SKM-1 (cell line): ENCODE measurements around the gene COPZ2.
"Not testable (repeated sequence)": the region's sequence is repeated elsewhere in the genome, so short reads cannot be mapped to it uniquely, and the experiment has no call there.

ENCODE experiments used
- DNase-seq: peaks from one replicate; lab custom pipeline; 2025; ENCODE audit not compliant: unreplicated experiment; lab: John Stamatoyannopoulos, UW

COPZ2 gene

DNA sequence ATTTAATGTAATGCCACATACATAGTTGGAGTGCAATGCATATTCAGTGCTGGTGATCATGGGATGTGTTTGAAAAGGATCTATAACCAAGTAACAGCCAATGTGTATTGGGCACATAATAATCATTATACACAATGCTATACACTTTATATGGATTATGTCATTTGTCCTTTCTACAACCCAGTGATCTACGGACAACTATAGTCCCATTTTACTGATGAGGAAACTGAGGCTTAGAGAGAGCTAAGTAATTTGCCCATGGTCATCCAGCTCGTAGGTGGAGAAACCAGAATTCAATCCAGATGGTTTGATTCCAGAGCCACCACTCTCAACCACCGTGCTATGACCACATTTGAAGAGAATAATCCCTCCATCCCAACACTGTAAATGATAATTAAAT, 27.4 kb downstream of the COPZ2 start:
- DNase-seq, result no peak

DNA sequence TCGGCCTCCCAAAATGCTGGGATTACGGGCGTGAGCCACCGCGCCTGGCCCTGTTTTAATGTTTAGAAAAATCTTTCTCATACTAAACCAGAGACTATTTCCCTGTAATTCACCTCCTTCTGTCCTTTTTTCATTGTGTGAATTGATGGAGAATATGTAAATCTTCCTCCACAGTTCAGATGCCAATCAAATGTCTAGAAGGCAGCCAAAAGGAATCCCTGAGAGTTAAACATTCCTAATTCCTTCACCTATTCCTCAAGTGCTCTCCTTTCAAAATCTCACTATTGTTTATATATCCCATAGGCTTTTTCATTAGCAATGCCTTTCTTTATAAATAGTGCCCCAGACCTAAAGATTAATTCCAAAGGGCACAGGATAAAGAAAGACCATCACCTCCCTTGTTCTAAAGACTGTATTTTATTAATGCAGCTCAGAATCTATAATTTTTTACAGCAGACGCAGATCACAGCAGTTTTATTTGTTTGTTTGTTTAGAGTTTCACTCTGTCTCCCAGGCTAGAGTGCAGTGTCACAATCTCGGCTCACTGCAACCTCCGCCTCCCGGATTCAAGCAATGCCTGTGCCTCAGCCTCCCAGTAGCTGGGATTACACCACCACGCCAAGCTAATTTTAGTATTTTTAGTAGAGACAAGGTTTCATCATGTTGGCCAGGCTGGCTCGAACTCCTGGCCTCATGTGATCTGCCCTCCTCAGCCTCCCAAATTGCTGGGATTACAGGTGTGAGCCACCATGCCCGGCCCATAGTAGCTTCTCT, 30.5 kb downstream of the COPZ2 start:
- DNase-seq, result no peak

DNA sequence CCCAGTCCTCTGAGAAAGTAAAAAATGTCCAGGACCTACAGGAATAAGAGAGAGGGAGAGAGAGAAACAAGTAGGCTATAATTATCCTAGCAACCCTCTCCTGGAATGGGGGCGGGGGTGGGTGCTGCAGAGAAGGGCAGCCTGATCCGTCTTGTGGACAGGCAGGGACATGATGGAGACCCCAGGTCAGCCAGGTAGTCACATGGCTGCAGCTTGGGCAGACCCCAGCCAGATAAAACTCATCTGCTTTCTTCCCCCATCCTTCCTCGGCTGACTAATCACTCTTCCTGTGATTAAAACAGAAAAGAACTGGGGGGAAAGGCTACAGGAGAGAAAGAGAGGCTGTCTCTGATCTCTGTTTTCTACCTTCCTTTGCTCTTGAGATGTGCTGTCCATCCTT, 32.6 kb downstream of the COPZ2 start:
- DNase-seq, result no peak

DNA sequence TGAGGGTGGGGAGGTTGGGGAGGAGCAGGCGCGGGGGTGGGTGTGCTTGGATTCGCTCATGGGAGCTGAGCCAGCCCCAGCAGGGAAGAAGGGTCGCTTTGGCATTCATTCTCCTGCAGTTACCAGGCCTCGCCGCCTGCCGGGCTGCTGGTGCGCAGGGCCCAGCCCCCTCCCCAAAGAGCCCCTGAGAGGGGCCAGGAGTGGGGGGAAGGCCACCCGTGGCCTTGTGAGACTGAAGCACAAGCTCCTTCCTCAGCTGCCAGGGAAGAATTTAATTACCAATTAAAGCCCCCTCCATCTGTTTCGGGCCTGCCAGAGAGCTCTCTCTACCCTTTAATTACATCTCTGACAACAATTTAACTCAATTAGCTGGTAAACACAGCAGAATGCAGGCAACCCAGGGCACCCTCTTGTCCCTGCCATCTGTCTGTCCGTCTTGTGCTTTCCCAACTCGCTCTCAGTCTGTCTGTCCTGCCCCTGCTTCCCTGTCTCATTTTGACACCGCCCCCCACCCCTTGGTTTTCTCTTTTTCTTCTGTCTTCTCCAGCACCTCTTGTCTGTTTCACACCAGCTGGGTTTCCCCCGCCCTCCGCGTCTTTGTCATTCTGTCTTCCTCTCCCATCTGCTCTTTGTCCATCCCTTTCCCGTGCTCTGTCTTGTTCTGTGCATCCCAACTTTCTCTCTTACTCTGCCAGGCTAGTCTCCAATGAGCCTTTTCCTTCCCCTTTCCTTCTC, 34.0 kb downstream of the COPZ2 start:
- no peak for DNase-seq

DNA sequence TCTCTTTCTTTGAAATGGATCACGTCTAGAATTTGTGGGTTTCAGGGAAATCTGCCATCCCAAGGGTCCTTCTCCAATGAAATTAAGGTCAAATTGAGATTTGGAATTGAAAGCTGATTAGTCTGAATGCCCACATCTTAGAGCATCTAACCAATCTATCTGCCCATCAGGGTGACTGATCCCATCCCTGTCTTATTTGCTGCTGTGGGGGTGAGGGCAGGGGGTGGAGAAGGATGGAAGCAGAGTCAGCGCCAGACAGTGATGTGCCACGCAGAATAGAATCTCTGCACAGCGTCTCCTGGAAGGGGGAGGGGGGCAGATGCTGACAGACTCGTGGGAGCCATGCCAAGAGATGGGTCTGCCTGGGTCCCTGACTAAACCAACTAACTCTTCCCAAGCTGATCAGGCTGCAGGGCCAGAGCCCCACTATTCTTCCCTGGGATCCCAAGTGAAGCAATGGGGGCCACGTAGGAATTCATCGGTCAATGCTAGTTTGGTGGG, 34.6 kb downstream of the COPZ2 start:
- DNase-seq, result no peak

DNA sequence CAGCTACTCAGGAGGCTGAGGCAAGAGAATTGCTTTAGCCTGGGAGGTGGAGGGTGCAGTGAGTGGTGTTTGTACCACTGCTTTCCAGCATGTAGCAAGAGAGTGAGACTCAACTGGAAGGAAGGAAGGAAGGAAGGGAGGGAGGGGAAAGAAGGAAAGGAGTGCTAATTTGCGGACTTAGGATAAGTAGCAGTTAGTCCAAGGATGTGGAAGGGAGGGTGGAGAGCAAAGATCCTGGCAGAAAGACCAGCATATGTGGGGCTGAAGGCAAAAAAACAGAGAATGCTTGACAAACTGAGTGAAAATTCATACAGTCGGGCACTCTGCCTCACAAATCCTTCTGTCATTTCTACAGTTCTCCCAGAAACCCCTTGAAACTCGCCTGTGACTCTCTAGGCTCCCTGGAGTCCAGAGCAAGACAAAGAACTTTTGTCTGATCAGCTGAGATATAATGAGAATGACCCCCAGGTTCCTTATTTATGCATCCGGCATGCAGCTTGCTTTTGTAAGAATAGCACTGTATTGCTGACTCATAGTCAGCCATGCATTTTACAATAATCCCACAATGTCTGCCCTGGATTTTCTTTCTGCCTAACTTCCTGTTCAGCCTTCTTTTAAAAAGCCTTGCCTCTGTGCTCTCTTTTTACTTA, 35.2 kb downstream of the COPZ2 start:
- peak; percentile 80 for DNase-seq

DNA sequence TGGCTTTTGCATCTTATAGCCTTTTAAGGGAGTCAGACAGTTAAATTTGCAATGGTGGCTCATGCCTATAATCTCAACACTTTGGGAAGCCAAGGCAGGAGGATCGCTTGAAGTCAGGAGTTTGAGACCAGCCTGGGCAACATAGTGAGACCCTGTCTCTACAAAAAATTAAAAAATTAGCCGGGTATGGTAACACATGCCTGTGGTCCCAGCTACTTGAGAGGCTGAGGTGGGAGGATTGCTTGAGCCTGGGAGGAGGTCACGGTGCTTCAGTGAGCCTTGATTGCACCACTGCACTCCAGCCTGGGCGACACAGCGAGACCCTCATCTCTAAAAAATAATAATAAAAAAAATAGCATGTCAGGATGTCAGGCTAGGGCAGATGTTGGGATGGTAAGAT, 35.9 kb downstream of the COPZ2 start:
- DNase-seq, result not testable (repeated sequence)

DNA sequence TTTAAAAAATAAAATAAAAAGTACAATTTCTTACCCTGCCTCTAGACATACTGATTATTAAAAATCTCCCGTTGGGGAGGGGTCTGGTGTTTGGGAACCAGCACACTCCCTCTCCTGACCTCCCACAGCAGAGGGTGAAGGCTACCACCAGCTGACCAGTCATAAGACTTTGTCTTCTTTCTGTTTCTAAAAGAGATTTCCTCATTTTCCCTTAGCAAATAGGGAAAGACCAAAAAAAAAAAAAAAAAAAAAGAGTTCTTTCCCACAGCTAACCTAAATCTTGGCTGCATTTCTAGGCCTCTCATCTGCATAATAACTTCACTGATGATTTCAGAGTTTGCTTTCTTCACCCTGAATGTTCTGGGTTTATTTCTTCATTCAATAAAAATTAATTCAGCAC, 36.4 kb downstream of the COPZ2 start:
- no peak for DNase-seq

DNA sequence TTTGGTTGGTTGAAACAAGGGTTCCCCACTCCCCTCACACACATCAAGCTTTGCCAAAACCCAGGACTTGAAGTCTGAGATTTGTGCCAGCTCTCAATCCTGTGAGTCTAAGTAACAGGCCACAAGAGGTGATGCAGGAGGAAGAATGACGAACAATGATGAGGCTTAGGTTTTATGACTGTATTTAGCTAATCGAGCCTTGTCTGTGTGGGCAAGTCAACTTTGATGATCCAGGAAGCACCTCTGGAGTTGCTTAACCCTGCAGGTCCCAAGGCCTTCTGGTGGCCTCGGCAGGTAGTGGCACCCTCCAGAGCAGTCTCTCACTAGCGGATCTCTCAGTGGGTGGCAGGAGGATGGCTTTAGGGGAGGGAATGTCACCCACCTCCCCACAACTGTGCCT, 38.0 kb downstream of the COPZ2 start:
- DNase-seq, result no peak

DNA sequence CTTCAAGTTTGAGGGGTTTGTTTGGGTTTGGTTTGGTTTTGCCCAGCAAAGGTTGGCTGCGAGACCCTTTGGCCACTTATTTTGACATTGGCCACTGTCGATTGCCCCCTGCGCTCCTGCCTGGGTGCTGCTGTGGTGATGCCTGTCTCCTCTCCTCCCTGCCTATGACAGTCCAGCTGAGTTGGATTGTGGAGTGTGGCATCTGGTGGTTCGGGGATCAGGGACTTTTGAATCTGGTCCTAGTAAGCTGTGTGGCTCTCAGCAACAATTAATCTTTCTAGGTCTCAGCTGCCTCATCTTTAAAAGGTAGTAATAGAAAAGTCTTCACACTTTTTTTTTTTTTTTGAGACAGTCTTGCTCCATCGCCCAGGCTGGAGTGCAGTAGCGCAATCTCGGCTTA, 39.6 kb downstream of the COPZ2 start:
- no peak for DNase-seq

DNA sequence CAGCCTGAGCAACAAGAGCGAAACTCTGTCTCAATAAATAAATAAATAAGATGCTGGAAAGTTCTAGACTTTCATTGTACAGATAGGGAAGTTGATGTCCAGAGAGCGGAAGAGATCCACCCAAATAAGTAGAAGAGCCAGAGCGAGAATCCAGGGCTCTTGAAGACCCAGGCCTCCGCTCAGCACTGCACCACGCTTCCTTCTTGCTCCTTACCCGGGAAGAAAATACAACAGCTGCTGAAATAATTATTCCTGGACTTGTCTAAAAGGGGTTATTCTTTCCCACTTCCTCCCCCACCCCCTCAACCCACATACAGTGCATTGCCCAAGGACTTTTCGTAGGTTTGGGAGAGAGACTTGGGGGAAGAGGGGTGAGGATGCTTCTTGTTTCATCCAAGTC, 40.0 kb downstream of the COPZ2 start:
- no peak for DNase-seq

DNA sequence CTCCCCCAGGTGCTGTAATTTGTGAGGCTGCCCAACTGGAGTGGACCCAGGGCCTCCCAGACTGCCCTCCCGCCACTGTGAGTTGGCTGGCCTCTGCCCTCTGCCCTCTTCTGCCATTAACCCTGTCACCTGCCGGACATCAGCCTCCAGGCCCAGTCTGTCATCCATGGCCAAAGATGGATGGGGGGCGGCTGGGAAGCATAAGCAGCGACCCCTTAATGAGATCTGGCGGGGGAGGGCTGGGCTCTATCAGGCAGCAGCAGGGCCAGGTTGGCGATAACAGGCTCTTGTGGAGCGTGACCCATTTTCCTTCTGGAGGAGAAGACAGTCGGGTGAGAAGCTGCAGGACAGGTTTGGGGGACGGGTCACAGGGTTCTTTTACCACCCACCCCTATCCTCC, 41.4 kb downstream of the COPZ2 start:
- no peak for DNase-seq

DNA sequence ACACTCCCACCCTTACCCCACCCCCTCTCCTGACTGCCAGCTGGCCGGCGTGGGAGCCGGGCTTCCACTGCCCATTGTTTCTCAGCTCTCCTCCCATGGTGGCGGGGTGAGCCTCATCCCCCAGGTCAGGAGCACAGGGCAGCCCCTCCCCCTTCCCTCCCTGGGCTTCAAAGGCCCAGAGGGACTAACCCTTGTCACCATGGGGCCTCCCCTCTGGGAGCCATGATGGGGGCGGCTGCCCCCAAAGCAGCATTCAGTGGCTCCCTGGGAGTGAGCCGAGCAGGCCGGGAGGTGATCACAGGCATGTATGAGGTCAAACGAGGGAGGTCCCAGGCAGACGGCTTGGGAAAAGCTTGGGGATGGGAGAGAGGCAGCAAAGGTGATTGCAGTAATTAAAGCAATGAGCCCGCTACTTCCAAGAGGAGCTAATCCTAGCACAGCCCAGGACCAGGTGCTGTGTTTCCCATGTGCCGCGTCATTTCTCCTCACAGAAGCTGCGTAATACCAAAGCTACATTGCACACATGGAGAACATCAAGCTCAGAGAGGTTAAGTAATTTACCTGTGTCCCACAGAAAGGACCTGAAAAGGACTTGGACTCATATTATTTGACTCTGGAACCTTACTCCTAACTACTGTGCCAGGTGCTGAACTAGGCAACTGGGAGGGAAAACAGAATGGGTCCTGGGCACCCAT, 42.2 kb downstream of the COPZ2 start:
- DNase-seq, result no peak

DNA sequence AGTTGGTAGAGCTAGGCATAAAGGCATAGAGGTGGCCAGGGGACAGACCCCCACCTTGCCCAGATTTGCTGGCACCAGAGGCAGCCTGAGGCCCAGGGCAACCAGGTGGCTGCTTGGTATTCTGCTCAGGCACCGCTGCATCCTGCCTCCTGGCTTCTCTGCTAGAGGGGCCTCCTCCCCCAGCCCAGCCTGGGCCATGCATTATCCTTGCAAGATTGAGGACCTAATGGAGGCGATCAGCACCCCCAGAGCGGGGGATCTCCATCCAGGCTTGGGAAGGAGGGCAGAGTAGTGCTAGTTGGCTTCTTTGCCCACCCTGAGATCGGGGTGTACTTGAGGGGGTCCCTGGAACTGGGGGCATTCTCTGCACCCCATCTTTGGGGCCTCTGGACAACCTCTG, 42.9 kb downstream of the COPZ2 start:
- DNase-seq, result no peak

DNA sequence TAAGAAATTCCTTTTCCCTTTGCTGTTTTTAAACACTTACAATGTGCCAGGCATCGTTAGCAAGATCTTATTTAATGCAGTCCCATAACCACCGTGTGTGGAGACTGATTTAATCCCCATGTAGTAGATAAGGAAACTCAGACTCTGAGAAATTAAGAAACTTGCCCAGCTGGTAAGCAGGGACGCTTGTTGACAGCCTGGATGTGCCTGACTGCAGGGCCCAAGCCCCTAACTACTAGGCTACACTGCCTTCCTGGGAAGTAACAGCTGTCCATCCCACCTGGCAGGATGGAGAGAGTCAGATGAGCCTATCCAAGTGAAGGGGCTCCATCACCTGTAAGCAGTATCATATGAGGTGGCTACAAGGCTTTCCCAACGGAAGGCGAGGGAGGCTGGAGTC, 43.6 kb downstream of the COPZ2 start:
- DNase-seq, result no peak

DNA sequence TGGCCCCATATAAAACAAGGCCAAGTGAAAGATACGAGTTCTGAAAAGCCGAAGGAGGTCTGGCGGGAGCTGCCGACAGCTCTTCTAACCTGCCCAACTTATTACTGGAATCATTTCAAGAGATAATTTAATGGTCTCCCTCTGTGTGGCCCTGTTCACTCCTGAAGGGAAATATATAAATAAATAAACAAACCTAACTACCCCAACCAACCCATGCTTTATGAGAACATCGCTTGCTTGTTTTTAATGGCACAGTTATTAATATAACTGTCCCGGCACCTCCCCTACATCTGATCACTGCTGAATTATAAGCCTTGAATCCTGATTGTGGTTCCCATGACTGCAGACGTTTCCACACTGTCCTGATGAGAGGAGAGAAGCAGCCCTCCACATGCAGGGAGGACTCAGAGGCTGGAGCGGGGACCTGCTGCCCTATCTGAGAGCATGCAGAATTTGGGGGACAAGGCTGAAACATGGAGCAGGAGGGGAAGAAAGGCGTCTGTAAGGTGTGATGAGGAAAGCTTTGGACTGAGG, 44.5 kb downstream of the COPZ2 start:
- DNase-seq, result no peak

DNA sequence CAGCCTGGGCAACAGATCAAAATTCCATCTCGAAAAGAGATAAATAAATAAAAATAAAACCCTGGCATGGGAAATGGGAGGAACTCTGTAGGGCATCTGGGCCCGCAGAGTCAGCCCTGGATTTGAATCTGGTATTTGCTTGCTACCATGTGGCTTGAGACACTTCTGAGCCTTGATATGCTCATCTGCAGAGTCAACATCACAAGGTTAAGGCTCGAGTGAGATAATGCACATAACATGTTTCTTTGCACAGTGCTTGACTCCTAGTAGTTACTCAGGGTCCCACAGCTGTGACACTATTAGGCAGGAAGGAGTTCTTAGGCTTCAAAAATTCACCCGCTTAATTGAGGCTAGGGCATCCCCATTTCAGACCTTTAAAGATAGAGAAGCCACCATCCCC, 45.4 kb downstream of the COPZ2 start:
- DNase-seq, result no peak

DNA sequence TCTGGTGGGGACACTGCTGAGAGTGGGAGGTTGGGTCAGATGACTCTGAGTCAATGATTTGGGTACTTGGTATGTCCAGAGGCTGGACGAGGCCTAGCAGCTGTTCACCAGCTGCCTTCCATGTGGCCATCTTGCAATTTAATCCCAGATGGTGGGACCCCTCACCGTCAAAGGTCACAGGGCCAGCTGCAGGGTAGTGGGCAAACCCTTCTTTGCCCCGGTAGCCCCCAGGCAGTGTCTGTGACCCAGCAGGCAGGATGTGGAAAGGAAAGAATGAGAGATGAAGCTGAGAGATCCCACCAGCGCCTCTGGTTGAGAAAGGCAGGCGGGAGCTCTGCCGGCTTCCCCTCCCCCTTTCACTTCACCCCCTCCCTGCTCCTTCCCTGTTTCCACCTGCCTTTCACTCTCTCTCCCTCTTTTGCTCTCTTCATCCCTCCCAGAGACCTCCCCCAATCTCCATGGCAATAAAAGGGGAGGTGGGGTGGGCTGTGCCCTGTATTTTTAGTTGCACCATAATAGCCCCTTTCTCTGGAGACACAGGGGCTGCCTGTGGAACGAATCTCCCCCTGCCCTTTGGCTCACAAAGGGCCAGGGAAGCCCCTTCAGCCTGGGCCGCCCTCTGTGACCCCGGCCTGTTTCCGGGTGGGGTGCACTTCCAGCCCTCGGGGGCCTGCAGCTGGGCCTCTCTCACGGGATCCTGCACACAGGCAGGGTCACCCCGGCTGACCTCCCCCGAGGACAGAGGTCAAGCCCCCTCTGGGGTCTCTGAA, 46.5 kb downstream of the COPZ2 start:
- no peak for DNase-seq

DNA sequence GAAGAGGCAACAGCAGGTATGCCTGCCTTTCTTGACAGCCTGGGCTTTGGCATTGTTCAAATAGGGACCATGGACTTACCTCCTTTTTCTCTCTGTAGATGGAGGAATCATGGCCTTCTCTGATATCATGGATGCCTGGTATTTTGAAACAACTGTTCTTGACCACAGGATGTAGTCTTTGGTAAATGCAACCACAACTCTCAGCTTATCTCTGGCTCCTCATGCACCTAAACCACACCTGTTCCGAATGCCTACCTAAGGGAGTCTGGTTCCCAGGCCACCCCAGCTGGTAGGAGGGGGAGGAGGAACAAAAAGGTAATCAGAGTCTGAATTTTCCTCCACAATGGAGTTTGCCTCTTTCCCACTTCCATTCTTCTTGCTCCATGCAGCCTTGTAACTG, 47.9 kb downstream of the COPZ2 start:
- DNase-seq, result no peak

DNA sequence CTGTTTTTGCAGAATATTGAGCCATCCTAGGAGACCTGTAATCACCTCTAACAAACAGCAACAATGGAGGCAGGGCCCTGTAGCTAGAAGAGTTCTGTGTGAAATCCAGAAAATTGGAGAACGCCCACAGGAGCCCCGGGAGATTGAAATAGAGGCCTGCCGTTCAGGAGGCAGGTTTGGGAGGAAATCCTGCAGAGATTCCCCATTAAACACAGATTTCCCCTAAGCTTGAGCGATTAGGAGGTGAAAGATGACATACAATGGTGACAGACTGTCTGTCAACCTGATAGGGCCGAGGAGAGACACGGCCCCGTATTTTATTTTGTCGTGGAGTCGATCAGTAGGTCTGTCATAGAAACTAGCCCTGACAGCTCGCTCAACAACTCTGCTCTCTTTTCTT, 48.4 kb downstream of the COPZ2 start:
- no peak for DNase-seq
